HL-60/S4 treated with phorbol 12-myristate 13-acetate at 8.2 ng/mL for 4 days and 3 days (cell line): Measurements from ENCODE around the gene PRCC.

Experiments
- in situ Hi-C: fragments of 300-500 bp; cut with MboI; formaldehyde crosslinking; loops from 2 replicates; pipeline ENCODE4 v1.15.0; 2022; ENCODE audit warnings: low sequenced_read_pairs

The PRCC gene

DNA sequence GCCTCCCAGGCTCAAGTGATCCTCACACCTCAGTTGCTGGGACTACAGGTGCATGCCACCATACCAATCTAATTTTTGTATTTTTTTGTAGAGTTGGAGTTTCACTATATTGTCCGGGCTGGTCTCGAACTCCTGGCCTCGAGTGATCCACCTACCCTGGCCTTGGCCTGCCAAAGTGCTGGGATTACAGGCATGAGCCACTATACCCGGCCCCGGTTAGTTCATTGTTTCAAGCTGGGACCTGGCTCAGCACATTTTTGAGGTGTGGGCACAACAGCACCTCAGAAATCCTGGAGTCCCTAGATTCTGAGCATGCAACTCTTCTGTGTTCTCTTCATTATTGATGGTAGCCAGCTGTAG, 28.0 kb downstream of the PRCC start:
- in situ Hi-C loops = loop anchor here (10.0 kb wide), 1 partner anchor 89 kb away; no protein-coding TSS in a partner anchor

DNA sequence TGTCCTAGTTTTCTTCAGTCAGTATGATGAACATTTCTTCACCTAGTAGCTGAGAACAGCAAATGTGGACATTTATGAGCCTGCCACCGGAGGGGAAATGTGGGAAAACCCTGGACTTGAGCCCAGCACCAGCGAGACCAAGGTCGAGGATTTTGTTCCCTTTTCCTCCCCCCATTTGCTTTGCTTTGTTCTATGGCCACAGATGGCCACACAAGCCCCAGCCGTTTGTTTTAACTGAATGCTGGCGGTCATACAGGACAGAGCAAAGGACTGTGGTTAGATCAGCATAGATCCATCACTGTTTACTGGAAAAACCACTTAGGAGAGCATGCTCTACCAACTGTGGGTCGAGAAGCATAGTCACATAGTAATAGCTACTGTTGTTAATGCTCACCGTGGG, 28.5 kb downstream of the PRCC start:
- in situ Hi-C loops = loop anchor here (10.0 kb wide), 1 partner anchor 89 kb away; no protein-coding TSS in a partner anchor

DNA sequence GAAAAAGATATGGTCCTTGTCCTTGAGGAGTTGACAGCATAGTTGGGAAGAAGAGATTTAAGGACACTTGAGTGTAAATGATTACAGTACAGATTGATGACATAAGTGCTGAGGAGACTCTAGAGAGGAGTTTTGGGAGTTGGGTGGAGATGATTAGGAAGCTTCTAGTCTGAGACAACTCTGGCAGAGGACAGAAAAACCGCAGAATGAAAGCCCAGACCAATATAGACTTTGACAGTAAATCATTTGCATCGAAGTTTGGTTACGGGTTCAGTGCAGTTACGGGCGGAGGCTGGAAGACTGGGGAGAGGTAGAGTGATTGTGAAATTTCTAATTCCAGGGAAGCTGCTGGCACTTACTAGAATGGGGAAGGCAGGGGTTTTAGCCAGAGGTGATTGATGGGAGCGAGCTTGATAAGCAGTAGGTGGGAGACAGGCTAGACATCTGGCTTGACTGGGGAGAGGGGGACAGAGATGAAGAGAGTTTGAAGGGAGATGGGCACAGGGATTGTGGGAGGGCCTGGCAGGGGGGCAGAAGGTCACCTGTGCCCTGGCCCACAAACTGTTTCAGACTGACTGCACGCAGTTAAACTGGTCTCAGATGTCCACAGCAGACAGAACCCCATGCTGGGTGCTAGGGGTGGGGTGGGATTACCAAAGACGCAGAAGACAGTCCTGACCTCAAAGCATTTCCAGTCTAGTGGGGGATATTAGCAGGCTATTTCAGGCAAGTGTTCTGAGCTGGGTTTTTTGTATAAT, 29.2 kb downstream of the PRCC start:
- in situ Hi-C loops = loop anchor here (10.0 kb wide), 1 partner anchor 88 kb away; no protein-coding TSS in a partner anchor

DNA sequence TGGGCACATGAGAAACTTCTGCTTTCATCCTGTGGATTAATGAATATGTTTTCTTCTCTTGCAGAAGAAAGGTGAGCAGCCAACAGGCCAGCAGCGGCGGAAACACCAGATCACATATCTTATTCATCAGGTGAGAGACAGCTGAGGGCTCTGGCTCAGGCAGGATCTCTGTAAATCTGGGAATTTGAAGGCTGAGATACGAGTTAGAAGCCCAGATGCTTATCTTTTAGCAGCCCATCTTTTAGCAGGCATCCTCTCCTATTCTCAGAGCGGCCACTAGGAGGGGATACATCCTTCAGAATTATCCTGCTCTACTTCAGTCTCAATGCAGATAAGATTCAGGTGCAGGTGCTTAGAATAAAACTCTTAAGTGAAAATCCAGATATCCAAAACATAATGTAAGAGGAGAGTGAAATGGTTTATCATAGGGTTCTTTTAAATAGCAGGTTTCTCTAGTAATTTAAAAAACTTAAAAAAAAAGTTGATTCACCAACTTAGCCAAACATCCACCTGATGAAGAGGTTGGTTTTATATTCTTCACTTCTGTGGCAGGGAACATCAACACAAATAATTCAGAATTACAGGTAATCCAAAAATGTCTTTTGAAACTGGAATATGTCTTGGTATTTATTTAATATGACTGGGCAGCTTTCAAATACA, 30.0 kb downstream of the PRCC start:
- in situ Hi-C loops = loop anchor here (10.0 kb wide), 1 partner anchor 87 kb away; no protein-coding TSS in a partner anchor

DNA sequence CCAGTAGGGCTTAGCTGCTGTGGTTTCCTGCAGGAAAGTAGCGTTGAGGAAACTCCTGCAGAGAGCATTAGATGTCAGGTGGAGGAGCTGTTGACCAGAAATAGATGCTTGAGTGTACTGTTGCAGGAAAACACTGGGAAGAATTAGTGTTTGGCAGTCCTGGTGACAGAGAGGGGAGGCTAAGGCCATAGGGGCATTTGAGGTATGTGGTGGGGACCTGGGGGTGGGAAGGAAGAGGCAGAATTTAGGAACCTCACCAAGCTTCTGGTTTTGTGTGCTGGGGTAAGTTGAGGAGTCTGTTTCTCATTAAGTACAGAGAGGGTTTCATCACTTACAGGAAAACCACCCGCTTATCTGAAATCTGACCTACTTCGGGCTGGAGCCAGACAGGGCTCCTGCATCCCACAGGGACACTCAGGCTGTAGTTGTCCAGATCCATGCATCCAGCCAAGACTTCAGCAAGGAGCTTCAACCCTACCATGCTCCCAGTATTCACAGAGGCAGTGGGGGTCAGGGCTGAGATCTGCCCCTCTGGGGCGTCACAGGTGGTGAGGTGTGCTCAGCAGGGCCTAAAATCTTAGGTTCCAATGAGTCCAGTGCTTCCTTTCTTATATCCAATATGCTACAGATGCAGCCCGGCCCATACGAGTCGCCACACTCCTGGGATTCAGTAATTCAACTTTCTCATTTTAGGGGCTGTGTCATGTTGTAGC, 34.2 kb downstream of the PRCC start:
- in situ Hi-C loops = no loop called here

DNA sequence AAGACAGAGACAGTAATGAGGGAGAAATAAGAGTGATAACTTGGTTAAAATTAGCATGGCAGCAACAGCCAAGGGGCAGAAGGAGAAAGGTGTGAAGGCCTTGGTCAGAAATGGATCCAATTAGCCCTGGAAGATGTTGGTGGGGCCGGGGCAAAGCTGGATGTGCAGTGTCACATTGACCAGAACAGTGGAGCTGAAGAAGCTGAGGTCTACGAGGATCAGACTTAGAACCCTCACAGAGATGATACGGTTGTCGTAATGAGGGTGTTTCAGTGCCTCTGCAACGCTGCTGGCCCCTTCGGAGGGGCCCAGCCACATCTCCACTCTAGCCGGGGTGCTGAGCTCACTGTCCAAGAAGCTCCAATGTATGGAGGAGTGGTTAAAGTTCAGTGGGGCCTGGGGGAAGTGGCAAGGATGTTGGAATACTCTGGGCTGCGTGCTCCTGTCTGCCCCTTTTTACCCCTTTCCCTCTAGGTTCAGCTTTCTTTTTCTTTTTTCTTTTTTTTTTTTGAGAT, 35.1 kb downstream of the PRCC start:
- in situ Hi-C loops = no loop called here

DNA sequence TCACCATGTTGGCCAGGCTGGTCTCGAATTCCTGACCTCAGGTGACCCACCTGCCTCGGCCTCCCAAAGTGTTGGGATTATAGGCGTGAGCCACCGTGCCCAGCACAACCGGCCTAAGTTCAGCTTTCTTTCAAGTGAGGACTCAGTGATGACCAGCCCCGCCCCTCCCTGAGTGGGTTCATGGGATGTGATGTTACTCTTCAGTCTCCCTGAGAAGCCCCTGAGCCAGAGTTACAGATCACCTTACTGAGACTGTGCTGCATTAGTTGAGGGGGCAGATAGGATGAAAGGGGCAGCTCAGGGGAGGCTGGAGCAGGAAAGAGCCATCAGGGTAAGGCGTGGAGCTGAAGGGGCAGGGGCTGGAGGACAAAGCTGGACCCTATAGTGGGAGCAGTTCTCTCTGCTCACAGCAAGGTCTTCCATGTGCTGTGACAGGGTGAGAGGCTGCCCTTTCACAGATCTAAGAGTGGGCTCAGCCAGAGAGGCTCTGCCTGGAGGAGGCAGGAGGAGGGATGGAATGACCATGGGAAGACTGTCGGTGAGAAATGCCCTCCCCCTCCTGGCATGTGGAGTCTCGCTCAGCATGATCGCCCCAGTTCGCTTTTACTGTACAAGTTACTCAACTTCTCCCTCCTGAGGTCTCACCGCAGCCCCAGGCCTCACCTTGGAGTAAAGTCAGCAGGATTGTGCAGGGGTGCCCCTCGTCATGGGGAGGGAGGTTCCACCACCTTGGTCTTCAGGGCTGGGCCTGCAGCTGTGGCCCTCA, 35.9 kb downstream of the PRCC start:
- in situ Hi-C loops = no loop called here

DNA sequence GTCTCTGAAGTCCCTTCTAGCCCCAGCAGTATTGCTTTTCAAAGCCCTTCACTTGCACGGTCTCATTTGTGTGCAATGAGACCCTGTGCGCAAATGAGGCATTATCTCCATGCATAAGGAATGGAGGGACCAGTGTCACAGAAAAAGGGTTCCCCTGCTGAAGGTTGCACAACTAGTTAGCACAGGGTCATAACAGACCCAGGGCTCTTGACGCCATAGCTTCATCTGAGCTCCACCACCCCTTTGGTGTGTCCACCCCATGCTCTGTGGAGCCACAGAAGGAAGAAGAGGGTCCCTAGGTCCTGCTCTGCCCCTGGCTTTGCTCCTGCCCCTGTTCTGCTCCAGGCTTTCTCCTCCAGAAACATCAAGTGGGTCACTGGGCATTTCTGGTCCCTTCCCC, 36.7 kb downstream of the PRCC start:
- in situ Hi-C loops = no loop called here

DNA sequence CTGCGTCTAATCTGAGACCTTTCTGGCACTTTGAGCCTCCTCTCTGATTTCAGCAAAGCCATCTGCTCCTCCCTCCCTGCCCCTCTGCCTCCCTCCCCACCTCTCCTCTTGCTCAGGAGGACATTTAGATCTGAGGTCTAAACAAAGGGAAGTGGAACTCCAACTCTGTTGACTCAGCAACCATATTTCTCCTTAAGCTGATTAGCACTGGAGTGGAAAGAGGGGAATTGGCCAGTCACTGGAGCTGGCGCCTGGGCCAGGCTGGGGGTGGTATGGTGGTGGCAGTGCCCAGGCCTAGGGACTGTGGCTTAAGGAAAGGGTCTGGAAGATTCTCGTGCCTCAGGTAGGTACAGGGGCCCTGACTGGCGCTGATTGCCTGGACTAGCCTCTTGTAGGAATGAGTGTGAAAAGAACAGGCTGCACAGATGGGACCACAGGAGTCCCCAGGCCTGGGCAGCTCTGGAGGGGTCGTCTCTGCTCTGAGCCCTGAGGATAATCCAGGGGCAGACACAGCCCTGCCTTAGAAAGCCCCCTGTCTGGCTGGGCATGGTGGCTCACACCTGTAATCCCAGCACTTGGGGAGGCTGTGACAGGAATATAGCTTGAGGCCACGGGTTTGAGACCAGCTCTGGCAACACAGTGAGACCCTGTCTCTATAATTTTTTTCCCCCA, 37.4 kb downstream of the PRCC start:
- in situ Hi-C loops = no loop called here

DNA sequence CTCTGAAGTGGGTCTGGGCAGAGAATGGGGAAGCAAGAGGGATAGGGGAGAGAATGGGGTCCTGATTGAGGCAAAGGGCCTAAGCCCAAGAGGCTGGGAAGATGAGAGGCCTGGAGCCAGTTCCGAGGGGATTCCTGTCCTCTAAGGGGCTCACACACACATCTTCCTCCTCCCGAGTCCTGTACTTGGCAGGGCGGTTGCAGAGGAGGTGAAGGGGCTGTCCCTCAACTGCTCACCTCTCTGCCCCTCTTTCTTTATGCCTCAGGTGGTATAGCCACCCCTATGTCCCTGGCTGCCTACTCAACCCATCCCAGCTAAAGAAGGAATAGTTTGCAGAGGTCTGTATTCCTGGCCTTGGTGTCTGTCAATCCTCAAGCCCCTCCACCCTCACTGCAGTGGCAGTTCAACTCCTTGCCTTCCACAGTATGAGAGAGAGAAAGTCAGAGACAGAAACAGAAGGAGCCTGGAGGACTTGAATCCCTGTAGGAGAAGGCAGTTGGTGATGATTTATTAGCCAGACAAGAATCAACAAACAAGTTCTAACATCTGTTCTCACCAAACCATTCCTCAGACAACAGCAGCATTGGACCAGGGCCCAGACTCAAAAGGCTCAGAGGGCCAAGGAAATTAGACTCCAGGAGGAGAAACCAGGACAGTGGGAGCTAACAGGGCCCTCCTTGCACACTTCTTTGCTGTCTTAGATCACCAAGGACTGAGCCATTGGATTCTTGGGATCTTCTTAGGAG, 38.6 kb downstream of the PRCC start:
- in situ Hi-C loops = no loop called here

DNA sequence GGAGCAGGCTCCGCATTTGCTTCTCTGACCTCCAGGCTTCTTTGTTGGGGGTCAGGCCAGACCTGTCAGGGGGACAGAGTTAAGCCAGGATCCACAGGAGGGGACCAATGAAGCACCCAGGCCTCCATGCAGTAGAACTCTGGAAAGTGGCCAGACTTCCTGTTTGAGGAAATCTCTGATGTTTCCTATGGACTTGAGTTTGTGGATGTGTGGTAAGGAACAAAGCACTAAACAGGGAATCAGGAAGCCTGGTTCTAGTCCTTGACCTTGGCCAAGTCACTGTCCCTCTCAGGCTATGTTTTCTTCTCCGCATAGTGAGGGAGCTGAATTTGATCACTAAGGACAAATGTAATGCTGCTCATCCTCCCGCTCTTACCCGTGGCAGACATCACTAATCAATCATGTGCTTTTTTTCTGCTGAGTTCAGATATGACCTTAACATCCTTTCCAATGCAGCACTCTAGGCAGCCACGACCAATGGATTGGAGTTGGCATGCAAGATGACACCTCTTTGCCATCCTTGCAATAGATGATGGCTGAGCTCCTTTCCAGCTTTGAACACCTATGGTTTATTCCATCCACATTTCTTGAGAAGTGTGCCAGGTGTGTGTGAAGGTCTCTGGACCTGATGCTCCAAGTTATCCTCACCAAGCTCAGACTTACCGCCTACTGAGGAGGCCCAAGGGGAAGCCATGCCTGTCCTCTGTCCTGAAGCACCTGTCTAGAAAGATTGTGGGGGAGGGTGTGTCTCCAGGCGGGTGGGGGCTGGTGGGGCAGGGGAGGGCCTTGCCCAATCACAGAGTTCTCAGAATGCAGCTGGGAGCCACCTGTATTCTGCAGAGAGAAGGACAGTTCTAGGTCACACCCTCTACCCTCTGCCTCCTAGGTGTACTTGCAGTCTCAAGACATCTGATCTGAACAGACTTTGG, 39.4 kb downstream of the PRCC start:
- in situ Hi-C loops = no loop called here

DNA sequence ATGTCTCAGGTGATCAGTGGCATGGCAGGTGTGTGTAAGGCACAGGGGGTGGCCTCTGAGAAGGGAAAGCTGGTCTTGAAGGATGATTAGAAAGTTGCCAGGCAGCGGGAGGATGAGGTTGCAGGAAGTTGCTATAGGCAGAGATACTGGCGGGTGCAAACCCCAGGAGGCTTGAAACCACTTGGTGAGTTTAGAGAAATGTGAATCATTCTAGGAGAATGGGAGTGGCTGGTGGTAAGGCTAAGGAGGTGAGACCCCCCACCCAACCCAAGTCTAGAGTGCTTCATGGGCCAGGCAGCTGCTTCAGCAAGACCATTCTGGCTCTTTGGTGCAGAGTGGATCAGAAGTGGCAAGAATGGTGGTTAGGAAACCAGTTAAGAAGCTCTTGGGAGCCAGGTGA, 40.3 kb downstream of the PRCC start:
- in situ Hi-C loops = no loop called here

DNA sequence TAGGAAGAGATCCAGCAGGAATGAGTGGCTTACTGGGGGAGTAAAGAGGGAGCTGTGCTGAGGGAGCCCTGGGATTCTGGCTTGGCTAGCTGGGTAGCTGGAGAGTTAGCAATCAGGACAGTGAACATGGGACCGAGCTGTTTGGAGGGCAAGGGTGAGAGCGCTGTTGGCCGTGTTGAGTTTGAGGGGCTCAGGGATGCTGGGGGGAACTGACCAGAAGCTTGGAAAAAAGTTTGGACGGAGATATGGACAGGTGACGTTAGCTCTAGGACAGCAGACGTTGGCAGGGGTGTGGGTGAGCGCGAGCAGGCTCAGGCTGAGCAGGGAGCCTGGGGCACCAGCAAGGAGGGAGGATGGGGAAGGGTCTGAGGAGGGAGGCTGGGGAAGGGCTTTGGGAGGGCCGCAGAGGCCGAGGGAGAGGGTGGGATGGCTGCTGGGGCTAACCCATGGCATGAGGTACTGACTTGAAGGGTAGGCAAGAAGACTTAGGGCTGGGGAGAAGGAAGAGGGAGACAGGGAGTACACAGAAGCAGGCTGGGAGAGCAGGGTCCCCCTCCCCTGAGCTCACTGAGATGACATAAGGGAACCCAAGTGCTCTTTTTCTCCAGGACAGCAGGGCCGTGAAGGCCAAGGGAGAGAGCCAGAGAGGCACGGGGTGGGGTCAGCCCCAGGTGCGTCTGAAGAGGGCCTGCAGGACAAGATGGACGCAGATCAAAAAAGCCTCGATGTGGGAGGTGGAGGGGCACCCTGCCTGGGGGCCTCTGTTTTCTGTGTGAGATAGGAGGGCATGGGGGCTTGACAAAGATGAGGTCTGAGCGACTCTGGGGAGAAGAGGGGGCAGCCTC, 41.1 kb downstream of the PRCC start:
- in situ Hi-C loops = no loop called here

DNA sequence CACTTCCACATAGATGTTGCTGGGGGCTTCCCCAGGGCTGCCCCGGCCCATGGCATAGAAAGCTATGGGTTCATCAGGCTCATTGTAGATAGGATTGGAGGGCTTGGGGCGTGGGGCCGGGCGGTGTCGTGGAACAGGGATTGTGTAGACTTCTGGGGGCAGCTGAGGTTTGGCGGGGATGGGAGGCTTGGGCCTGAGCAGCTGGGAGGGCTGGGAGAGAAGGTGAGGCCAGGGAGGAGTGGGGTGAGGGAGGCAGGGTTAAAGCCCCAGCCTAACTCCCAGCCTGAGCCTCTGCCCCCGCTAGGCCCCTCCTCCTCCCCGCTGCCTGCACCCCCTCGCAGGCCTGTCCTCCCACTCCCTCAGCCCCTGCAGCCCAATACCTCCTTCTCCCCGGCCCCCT, 41.9 kb downstream of the PRCC start:
- in situ Hi-C loops = no loop called here

DNA sequence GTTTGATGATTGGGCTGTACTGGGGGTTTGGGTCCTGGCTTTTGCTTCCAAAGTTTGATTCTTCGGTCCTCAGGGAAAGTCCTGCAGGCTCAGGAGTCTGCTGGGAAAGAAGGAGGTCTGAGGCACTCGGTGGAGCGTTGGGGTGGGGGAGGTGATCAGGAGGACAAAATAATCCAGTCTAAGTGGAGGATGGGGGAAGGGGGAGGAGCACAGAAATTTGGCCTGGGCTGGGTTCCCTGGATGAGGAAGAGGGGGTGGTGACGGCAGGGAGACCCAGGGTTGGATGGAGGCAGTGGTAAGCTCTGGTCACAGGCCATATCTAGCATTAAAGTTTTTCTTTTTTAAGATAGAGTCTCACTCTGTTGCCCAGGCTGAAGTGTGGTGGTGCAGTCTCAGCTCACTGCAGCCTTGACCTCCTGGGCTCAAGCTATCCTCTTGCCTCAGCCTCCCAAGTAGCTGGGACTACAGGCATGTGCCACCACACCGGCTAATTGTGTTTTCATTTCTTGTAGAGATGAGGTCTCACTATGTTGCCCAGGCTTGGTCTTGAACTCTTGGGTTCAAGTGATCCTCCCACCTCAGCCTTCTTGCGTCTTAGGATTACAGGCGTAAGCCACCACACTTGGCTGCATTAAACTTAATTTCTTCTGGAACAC, 42.5 kb downstream of the PRCC start:
- in situ Hi-C loops = no loop called here

DNA sequence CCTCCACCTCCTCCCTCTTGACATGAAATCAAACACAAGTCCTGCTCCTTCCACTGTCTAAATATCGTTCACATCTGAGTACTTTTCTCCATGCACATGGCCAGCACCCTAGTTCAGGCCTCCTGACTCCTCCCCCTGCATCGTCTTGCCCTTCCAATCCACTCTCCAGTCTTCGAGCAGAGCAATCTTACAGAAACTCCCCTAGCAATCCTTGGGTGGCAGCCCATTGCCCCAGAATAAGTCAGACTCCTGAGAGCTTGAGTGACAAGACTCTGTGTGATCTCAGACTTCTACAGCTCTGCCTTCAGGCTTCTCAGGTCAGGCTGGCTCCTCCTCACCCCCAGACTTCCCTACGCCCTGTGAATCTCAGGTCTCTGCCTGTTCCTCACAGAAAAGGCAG, 43.8 kb downstream of the PRCC start:
- in situ Hi-C loops = no loop called here

DNA sequence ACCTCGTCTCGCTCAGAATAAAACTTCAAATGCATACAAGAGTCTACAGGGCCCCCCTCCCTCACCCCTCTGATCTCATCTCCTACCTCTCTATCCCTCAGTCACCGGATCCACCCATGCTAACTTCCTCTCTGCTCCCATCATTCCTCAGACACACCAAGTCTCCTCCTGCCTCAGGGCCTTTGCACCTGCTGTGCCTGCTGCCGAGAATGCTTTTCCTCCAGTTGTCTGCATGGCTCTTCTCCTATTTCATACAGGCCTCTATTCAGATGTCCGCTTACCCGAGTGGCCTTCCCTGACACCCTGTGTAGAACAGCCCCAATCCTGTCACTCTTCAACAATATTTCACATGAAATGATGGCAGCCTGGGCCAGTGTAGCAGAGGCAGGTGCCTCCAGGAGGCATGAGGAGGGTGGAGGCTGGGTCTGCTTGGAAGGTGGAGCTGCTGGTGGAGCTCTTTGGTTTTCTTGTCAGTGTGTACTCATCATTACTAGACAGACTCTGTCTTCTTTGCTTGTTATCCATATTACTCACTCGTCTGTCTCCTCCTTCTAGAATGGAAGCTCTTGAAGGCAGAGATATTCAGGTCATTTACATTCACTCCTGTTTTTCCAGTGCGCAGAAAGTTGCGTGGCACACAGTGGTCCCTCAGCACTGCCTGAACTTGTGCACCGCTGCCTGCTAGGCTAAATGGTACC, 45.1 kb downstream of the PRCC start:
- in situ Hi-C loops = no loop called here
